NCI-H1105 (cell line): Measurements from ENCODE around the gene SEC14L5.
A peak's percentile ranks its signal among the peaks of the same experiment; 100 is the strongest.
"Not testable (repeated sequence)": the region's sequence is repeated elsewhere in the genome, so short reads cannot be mapped to it uniquely, and the experiment has no call there.

Source experiments
- DNase-seq: peaks from one replicate; lab custom pipeline; 2025; lab: John Stamatoyannopoulos, UW

Gene SEC14L5

GRCh38 chr16:4931381-4931780 is 26.7 kb upstream of the SEC14L5 start:
- no peak for DNase-seq

DNA sequence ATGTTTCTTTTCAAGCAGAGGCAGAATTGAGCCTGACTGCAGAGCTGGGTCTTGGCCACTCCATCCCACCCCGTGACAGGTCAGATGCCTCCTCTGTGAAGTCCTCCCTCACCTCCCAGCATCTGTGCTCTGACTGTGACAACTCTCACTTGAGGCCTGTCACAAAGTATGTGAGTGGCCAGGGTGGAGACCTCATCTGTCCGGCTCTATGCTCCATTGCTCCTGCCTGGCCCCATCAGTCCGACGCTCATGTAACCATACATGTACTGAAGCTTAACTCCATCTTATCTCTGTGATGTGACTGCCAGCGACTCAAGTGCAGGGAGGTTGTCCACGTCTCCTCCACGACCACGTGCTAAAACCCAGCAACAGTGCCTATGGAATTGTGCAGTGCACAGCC is 24.7 kb upstream of the SEC14L5 start:
- DNase-seq = no peak

- DNase-seq = no peak
Observed at GRCh38 chr16:4933871-4934395, 24.2 kb upstream of the SEC14L5 start.

DNA sequence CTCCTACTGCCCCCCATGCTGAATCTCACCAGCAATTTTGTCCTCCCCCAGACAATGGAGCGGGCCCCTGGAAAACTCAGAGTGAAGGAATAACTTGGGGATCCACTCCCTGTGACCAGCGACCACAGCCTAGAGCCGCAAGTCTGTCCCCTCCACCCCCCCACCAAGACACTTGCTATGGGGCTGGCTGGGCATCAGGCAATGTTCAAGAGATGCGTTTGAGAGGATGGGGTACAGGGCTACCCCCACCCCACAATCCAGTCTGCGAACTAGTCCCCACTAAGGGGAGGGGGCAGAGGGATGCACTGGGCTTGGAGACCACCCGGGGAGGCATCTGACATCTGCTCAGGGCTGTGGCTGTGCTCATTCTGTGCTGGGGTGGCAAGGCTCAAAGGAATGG is 23.5 kb upstream of the SEC14L5 start:
- DNase-seq = no peak

- DNase-seq = no peak
Observed at GRCh38 chr16:4935241-4935855, 22.8 kb upstream of the SEC14L5 start.

DNA sequence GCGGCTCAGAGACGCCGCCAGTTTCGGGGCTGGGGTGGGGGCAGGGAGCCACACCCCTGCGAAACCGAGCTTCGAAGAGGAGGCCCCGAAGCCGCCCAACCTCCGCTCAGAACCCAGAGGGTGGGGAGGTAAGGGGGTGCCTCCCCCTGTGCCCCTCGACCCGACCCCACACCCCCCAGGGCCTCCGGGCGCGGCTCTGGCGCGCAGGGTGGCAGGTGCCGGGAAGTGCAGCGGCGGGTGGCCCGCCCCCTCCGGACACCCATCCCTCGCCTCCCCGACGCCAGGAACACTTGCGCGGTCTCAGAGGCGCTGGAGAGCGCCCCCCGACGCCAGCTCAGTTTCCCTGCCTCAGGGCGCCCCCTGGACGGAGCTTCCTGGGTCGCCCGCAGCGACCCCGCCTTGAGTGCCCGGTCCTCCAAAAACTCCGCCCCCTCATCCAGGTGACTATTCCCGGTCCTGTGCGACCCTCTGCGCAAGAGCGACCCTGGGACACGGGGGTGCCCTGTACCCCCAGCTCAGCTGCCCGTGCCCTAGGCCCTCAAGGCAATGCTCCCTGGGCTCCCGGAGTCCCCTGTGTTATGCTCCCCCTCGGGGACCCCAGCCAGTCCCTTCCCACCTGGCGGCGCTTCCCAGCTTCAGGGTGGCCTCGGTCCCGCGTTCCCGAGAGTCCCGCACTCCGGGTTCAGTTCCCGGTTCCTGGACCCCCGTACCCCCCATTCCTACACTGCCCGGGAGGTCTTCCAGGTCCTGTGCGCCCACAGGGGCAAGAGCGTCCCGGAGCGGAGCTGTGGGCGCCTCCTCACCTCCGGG is 21.7 kb upstream of the SEC14L5 start:
- DNase-seq = peak; percentile 9

- peak; percentile 51 for DNase-seq
Observed at GRCh38 chr16:4936991-4937781, 20.9 kb upstream of the SEC14L5 start, which contains the start of gene PPL. Gene PPL, minus strand, starts transcription at chr16:4937148. Its CDS starts 103 bp downstream, at chr16:4937045.

DNA sequence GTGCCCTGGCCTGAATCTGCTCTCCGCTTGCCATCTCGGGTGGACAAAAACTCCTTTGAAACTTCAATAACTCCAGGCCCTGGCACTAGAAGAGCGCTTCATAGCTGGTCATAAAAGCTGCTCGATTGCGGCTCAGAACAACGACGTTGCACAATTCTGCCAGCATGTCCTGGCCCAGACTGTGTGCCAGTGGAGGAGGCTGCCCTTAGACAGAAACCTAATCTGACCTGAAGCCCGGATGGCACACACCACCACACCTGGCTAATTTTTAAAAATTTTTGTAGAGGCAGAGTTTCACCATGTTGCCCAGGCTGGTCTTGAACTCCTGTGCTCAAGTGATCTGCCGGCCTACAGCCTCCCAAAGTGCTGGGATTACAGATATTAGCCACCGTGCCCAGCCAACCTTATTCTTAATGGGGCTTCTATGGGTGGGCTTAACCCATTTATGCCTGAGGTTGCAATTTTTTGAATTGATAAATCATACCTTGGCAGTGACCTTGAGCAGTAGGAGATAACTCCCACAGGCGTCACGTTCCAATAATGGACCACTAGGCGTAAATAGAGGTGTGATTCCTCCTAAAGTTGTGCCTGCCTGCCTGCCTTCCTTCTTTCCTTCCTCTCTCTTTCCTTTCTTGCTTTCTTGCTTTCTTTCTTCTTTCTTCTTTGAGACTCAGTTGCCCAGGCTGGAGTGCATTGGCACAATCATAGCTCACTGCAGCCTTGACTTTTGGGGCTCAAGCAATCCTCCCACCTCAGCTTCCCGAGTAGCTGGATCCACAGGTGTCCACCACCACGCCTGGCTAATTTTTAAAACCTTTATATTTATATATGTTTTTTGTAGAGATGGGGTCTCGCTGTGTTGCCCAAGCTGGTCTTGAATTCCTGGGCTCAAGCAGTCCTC is 20.1 kb upstream of the SEC14L5 start:
- no peak for DNase-seq

DNA sequence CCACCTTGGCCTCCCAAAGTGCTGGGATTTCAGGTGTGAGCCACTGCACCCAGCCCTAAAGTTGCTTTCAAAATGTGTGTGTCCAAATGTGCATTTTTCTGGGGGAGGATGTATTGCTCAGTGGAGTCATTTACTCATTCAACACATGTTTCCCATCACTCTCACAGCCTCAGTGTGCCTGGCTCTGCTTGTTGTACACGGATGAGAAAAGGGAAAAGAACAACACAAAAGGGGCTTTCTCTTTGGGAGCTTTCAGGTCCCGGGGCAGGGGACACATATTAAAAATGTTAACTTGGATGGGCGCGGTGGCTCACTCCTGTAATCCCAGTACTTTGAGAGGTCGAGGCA is 19.5 kb upstream of the SEC14L5 start:
- no peak for DNase-seq

DNA sequence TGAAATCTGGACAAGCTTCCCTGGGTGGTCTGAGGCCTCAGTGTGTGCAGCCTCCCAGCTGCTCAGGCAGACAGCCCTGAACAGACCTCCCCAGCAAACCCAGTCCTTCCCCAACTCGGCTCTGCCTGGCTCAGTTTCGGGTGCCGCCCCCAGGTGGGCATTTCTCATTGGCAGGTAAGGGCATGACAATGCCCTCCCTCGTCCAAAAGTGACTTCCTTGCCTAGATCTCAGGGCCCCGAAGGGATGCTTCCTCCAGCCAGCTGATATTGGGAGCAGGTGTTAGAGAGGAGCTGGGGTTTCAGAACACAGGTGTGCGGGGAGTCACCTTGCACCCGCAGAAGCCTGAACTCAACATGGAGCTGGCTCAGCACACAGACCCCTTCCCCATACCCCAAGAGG is 17.4 kb upstream of the SEC14L5 start:
- no peak for DNase-seq

- no peak for DNase-seq
Observed at GRCh38 chr16:4942481-4942880, 15.6 kb upstream of the SEC14L5 start.

GRCh38 chr16:4944333-4945281 is 13.5 kb upstream of the SEC14L5 start:
- DNase-seq = peak; percentile 70

GRCh38 chr16:4945560-4946502 is 12.3 kb upstream of the SEC14L5 start:
- DNase-seq = no peak

DNA sequence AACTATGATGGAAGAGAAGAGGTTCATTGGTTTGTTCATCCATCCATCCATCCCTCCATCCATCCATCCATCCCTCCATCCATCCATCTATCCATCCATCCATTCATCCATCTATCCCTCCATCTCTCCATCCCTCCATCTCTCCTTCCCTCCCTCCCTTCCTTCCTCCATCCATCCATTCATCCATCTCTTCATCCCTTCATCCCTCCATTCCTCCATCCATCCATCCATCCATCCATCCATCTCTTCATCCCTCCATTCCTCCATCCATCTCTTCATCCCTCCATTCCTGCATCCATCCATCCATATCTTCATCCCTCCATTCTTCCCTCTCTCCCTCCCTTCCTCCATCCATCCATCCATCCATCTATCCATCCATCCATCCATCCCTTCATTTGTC is 11.2 kb upstream of the SEC14L5 start:
- no peak for DNase-seq

DNA sequence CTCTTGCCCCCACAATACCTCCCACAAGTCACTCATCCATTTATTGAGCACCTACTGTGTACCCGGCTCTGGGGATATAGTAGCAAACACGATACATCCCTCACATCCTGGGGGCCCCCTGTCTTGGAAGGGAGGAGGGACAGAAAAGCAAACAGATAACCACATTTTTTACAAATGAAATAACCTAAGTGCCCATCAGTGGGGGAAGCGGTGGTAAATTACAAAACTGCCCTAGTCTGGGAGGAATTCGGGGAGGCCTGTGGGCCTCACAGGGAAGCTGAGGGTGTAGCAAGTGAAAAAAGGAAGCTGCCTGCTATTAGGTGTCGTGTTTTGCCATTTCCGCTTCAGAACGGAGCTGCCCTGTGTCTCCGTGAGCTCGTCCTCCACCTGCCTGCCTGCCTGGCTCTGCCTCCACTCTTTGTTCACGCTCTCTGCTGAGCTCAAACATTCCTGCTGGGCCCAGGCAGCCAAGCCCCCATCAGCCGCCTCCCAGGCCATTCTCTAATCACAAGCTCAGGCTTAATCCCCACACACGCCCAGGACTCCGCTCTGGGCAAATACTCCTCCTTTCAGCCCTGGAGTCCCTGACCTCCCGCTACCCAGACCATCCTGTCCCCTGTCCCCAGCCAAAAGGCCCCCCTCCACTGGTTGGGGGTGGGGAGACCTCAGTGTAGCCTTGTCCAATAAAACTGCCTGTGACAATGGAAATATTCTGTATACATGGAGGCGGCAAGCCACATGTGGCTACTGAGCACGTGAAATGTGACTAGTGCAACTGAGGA is 10.2 kb upstream of the SEC14L5 start:
- DNase-seq = no peak

GRCh38 chr16:4948903-4949766 is 9.0 kb upstream of the SEC14L5 start:
- DNase-seq = no peak

DNA sequence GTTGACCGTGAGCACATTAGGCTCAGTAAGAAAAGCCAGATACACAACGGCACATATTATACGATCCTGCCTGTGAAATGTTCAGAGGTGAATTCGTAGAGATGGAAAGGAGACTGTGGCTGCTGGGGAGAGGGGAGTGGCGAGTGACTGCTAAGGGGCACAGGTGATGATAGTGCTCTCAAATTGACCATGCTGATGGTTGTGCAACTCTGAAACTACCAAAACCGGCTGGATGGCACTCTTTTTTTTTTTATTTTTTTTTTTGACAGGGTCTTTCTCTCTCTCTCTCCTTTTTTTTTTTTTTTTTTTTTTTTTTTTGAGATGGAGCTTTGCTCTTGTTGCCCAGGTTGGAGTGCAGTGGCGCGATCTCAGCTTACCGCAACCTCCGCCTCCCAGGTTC is 8.1 kb upstream of the SEC14L5 start:
- no peak for DNase-seq

GRCh38 chr16:4951583-4951982 is 6.5 kb upstream of the SEC14L5 start:
- DNase-seq = not testable (repeated sequence)
